ENCODE results near the gene C11orf21.
"Not testable (repeated sequence)": the region's sequence is repeated elsewhere in the genome, so short reads cannot be mapped to it uniquely, and the experiment has no call there.

C11orf21 gene

GRCh38 chr11:2301631-2302305 is at the start of gene C11orf21, which contains the start of gene TSPAN32:
Gene C11orf21, minus strand, starts transcription at chr11:2301918. Its CDS starts 110 bp downstream, at chr11:2301808.
Gene TSPAN32, plus strand, starts transcription at chr11:2302013. Its CDS starts 137 bp downstream, at chr11:2302150.
- DNase-seq = peak; percentile 67 to 76

GRCh38 chr11:2348986-2349385 is 47.3 kb upstream of the C11orf21 start:
- DNase-seq = no peak

DNA sequence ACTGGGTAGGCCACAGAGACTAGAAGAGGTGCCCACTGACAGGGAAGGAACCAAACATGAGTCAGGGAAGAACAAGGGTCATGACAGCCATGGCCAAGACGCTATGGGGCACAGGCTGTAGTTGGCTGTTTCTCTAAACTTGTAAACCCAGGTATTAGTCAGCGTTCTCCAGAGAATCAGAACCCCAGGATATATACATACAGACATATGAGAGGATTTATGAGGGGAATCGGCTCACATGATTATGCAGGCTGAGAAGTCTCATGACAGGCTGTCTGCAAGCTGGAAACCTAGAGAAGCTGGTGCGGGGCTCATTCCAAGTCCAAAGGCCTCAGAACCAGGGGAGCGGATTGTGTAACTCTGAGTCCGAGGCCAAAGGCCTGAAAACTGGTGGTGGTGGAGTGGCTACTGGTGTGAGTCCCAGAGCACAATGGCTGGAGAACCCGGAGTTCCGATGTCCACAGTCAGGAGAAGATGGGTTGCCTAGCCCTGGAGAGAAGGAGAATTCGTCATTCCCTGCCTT is 45.7 kb upstream of the C11orf21 start:
- no peak for DNase-seq

DNA sequence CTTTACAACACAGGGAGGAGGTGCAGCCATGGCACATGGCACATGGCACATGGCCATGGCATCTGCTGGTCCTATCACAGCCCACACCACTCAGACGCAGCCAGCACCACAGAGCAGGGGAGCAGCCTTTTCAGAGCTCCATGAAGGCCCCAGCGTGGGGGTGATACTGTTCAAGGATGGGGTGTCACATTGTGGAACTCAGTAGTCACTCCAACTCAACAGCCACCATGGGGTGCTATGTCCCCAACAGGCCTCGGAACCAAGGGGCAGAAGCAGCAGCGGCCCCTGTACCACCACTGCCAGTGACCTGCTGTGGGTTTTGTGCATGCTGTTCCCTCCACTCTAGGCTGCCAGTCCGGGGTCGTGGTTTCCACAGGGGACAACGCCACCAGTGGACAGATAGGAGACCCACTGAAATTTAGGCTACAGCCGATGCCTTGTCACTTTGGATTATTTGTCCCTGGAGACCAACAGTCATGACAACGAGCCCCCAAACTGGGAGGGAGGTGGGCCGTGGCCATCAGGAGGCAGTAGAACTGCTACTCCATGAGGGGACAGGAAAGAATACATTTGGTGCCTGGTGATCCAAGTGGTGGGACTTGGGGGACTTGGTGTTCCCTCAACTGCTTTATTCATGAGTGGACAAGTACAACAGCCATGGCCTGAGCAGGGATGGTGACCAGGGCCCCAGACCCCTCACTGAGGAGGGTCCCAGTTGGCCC is 45.0 kb upstream of the C11orf21 start:
- DNase-seq = no peak

- no peak for DNase-seq
These were observed 44.3 kb upstream of the C11orf21 start for GRCh38 chr11:2346014-2346413.

GRCh38 chr11:2345050-2345449 is 43.3 kb upstream of the C11orf21 start:
- DNase-seq = no peak

- no peak for DNase-seq
These were observed 41.8 kb upstream of the C11orf21 start for GRCh38 chr11:2343502-2343901.

DNA sequence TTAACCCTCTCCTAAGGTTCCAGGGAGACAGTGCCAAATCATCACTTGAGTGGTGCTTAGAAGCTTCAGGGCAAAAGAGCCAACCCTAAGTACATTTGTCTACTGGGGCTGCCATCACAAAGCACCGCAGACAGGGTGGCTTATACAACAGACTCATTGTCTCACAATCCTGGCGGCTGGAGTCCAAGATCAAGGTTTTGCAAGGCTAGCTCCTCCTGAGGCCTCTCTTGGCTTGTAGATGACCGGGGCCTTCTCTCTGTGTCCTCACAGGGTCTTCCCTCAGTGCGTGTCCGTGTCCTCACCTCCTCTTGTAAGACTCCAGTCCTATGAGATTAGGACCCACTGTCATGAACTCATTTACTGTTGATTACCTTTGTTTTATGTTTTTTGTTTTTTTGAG is 41.3 kb upstream of the C11orf21 start:
- no peak for DNase-seq

GRCh38 chr11:2342557-2342956 is 40.8 kb upstream of the C11orf21 start:
- no peak for DNase-seq

- DNase-seq = not testable (repeated sequence)
These were observed 37.0 kb upstream of the C11orf21 start for GRCh38 chr11:2338760-2339159.

DNA sequence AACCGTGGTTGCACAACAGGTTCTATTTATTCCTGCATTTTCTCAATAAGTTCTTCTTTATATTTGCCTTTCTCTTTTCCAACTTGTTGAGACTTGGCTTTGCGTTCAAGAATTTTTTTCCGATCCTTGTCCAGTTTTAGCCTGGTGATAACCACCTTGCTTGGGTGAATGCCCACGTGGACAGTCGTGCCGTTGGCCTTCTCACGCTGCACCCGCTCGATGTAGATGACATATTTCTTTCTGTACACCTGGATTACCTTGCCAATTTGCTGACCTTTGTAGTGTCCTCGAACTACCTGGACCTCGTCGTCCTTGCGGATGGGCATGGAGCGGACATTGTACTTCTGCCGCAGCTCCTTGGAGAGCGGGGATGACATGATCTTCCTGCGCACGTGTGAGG is 33.6 kb upstream of the C11orf21 start:
- DNase-seq = not testable (repeated sequence)

- DNase-seq = not testable (repeated sequence)
These were observed 31.9 kb upstream of the C11orf21 start for GRCh38 chr11:2333486-2334205.

DNA sequence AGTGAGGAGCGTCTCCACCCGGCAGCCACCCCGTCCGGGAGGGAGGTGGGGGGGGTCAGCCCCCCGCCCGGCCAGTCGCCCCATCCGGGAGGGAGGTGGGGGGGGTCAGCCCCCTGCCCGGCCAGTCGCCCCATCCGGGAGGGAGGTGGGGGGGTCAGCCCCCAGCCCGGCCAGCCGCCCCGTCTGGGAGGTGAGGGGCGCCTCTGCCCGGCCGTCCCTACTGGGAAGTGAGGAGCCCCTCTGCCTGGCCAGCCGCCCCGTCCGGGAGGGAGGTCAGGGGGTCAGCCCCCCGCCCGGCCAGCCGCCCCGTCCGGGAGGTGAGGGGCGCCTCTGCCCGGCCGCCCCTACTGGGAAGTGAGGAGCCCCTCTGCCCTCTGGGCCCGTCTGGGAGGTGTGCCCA is 30.9 kb upstream of the C11orf21 start:
- DNase-seq = not testable (repeated sequence)

GRCh38 chr11:2331404-2331803 is 29.7 kb upstream of the C11orf21 start:
- no peak for DNase-seq

- DNase-seq = no peak
These were observed 29.0 kb upstream of the C11orf21 start for GRCh38 chr11:2330696-2331095.

DNA sequence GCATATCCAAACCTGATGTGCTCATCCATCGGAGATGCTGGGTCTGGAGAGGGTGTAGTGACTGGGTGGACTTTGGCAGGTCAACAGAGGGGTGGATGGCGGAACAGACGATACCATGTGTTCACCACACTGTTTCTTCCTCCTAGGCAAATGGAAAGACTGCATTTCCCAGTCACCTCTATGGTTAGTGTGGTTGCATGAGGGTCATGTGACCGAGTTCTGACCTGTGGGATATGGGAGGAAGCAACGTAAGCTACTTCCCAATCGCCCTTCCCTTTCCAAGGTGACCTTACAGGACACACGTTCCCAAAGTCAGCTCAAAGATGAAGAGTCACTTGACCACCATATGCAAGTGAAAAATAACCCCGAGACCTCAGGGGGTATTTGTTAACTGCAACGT is 27.8 kb upstream of the C11orf21 start:
- DNase-seq = no peak

DNA sequence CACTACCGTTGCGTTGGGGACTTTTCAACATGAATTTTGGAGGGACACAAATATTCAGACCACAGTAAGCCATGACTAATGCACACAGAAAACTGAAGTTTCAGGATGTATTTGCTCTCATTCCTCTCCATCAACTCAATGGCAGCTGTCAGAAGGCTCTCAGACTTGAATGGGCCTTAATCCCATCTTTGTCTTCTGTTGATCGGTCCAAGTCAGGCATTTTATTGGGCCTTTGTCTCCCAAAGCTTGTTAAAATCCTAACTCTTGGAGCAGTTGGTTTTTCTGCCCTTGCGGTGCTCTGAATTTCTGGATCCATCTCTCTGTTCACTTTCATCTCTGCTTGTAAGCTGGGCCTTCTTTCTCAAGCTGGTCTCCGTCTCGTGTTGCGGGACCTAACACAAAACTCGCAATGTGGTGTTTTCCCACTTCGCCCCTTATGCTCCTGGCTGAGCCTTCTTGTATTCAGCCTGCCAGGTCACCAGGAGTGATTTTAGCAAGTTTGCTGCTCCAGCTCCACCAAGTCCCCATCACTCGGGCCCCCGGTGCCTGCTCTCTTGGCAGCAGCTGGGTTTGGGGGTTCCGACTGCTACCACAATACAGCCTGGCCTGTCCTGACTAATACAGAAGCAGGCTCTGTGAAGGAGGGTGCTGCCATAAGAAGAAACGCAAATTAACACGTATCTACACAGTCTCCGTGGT is 27.1 kb upstream of the C11orf21 start:
- DNase-seq = no peak

DNA sequence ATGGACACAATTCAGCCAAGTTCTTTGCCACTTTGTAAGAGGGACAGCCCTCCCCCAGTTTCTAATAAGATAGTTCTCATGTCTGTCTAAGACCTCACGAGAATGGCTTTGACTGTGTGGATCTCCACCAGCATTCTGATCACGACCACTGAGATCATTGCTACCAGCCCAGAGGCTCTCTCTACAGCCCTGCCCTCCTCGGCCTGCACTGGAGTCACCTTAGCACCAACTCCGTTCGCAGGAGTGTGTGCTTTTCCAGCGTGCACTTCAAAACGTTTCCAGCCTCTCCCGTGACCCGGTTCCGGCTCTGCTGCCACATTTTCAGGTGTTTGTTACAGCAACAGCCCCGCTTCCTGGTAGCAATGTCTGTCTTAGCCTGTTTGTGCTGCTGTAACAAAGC is 26.3 kb upstream of the C11orf21 start:
- no peak for DNase-seq

DNA sequence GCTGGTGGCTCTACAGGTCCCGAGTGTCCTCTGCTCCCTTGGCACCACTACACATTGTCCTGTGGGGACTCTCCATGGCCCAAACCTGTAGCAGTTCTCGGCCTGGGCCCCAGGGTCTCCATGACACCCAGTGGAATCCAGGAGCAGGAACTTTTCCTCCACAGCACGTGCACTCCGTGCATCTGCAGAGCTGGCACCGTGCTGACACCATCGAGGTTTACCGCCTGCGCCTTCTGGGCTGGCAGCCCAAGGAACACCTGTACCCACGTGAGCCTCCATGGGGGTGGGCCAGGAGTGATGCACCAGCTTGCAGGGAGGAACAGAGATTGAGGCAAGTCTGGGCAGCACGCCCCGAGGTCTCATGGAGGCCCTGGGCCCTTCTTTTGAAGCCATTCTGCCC is 25.3 kb upstream of the C11orf21 start:
- no peak for DNase-seq

- DNase-seq = no peak
These were observed 24.0 kb upstream of the C11orf21 start for GRCh38 chr11:2325719-2326118.

- DNase-seq = no peak
These were observed 23.4 kb upstream of the C11orf21 start for GRCh38 chr11:2325123-2325522.

GRCh38 chr11:2321311-2321683 is 19.6 kb upstream of the C11orf21 start:
- no peak for DNase-seq
